Activated T-cell treated with anti-CD3 and anti-CD28 coated beads, Interleukin-2, amount 50 U/mL, for 24 hours (primary cell): Measurements from ENCODE around the gene RNF133.

ENCODE experiments used
- DNase-seq: peaks from one replicate; pipeline ENCODE4 v3.0.0-alpha.2; 2020
- H3K27ac Mint-ChIP-seq: 2 replicates; pipeline ENCODE4 v1.8.0; 2020; ENCODE audit warnings: mild to moderate bottlenecking, mixed read lengths
- H3K27me3 Mint-ChIP-seq: 2 replicates; pipeline ENCODE4 v1.8.0; 2020; ENCODE audit warnings: mixed read lengths
- H3K36me3 Mint-ChIP-seq: 2 replicates; pipeline ENCODE4 v1.8.0; 2020; ENCODE audit warnings: low read depth, mixed read lengths
- H3K4me1 Mint-ChIP-seq: 2 replicates; pipeline ENCODE4 v1.8.0; 2020; ENCODE audit warnings: low read depth, mixed read lengths
- H3K4me3 Mint-ChIP-seq: 2 replicates; pipeline ENCODE4 v1.8.0; 2020; ENCODE audit warnings: mild to moderate bottlenecking, moderate library complexity, mixed read lengths
- H3K9me3 Mint-ChIP-seq: 2 replicates; pipeline ENCODE4 v1.8.0; 2020; ENCODE audit warnings: mixed read lengths

The RNF133 gene

GRCh38 chr7:122699017-122699416, at the start of gene RNF133:
RNF133 (minus strand) TSS chr7:122699117; CDS start chr7:122698918, 199 bp downstream.
- Mint-ChIP-seq H3K27ac (no peak within 1 kb of the TSS), H3K4me1 (no peaks in the 10 kb centered on the region), H3K9me3 (peaks cover 18% of the 10 kb centered on the region), H3K36me3 (no peaks in the 10 kb centered on the region), H3K4me3 (no peak within 1 kb of the TSS), H3K27me3 (no peaks in the 10 kb centered on the region)
- DNase-seq = no peak

- DNase-seq = no peak
- H3K9me3 Mint-ChIP-seq = peaks cover 9% of the 10 kb centered on the region
- no peak overlapping the region for H3K27ac Mint-ChIP-seq
- H3K36me3 Mint-ChIP-seq = no peaks in the 10 kb centered on the region
- no peaks in the 10 kb centered on the region for H3K4me1 Mint-ChIP-seq
- H3K4me3 Mint-ChIP-seq = no peak overlapping the region
- no peaks in the 10 kb centered on the region for H3K27me3 Mint-ChIP-seq
These were observed 49.3 kb upstream of the RNF133 start for GRCh38 chr7:122748195-122748594.

GRCh38 chr7:122746948-122747347, 48.0 kb upstream of the RNF133 start:
- Mint-ChIP-seq H3K27me3 (no peaks in the 10 kb centered on the region), H3K36me3 (no peaks in the 10 kb centered on the region), H3K4me1 (no peaks in the 10 kb centered on the region), H3K27ac (no peak overlapping the region), H3K9me3 (peaks cover 9% of the 10 kb centered on the region), H3K4me3 (no peak overlapping the region)
- no peak for DNase-seq

- H3K27ac Mint-ChIP-seq = no peak overlapping the region
- H3K9me3 Mint-ChIP-seq = peaks cover 9% of the 10 kb centered on the region
- DNase-seq = no peak
- no peaks in the 10 kb centered on the region for H3K4me1 Mint-ChIP-seq
- H3K27me3 Mint-ChIP-seq = no peaks in the 10 kb centered on the region
- H3K36me3 Mint-ChIP-seq = no peaks in the 10 kb centered on the region
- no peak overlapping the region for H3K4me3 Mint-ChIP-seq
These were observed 44.3 kb upstream of the RNF133 start for GRCh38 chr7:122743211-122743610.

GRCh38 chr7:122738947-122739346, 40.0 kb upstream of the RNF133 start:
- H3K27ac Mint-ChIP-seq = no peak overlapping the region
- no peaks in the 10 kb centered on the region for H3K27me3 Mint-ChIP-seq
- DNase-seq = no peak
- H3K9me3 Mint-ChIP-seq = peaks cover 4% of the 10 kb centered on the region
- H3K4me3 Mint-ChIP-seq = no peak overlapping the region
- no peaks in the 10 kb centered on the region for H3K36me3 Mint-ChIP-seq
- no peaks in the 10 kb centered on the region for H3K4me1 Mint-ChIP-seq

- H3K27ac Mint-ChIP-seq = no peak overlapping the region
- H3K36me3 Mint-ChIP-seq = no peaks in the 10 kb centered on the region
- DNase-seq = no peak
- H3K4me3 Mint-ChIP-seq = no peak overlapping the region
- peaks cover 9% of the 10 kb centered on the region for H3K9me3 Mint-ChIP-seq
- no peaks in the 10 kb centered on the region for H3K4me1 Mint-ChIP-seq
- H3K27me3 Mint-ChIP-seq = no peaks in the 10 kb centered on the region
These were observed 37.3 kb upstream of the RNF133 start for GRCh38 chr7:122736183-122736582.

- Mint-ChIP-seq H3K27ac (no peak overlapping the region), H3K4me1 (no peaks in the 10 kb centered on the region), H3K36me3 (no peaks in the 10 kb centered on the region), H3K27me3 (no peaks in the 10 kb centered on the region), H3K4me3 (no peak overlapping the region), H3K9me3 (peaks cover 15% of the 10 kb centered on the region)
- no peak for DNase-seq
These were observed 28.8 kb upstream of the RNF133 start for GRCh38 chr7:122727759-122728158.

GRCh38 chr7:122727354-122727753, 28.4 kb upstream of the RNF133 start:
- H3K4me3 Mint-ChIP-seq = no peak overlapping the region
- no peak overlapping the region for H3K27ac Mint-ChIP-seq
- no peaks in the 10 kb centered on the region for H3K4me1 Mint-ChIP-seq
- H3K27me3 Mint-ChIP-seq = no peaks in the 10 kb centered on the region
- peaks cover 15% of the 10 kb centered on the region for H3K9me3 Mint-ChIP-seq
- no peak for DNase-seq
- no peaks in the 10 kb centered on the region for H3K36me3 Mint-ChIP-seq

GRCh38 chr7:122726881-122727280, 28.0 kb upstream of the RNF133 start:
- peaks cover 15% of the 10 kb centered on the region for H3K9me3 Mint-ChIP-seq
- H3K27me3 Mint-ChIP-seq = no peaks in the 10 kb centered on the region
- DNase-seq = no peak
- H3K4me1 Mint-ChIP-seq = no peaks in the 10 kb centered on the region
- no peaks in the 10 kb centered on the region for H3K36me3 Mint-ChIP-seq
- no peak overlapping the region for H3K4me3 Mint-ChIP-seq
- H3K27ac Mint-ChIP-seq = no peak overlapping the region

GRCh38 chr7:122724366-122724765, 25.4 kb upstream of the RNF133 start:
- H3K4me3 Mint-ChIP-seq = no peak overlapping the region
- no peak overlapping the region for H3K27ac Mint-ChIP-seq
- H3K27me3 Mint-ChIP-seq = no peaks in the 10 kb centered on the region
- DNase-seq = no peak
- H3K9me3 Mint-ChIP-seq = peaks cover 11% of the 10 kb centered on the region
- H3K4me1 Mint-ChIP-seq = no peaks in the 10 kb centered on the region
- no peaks in the 10 kb centered on the region for H3K36me3 Mint-ChIP-seq

- H3K4me1 Mint-ChIP-seq = no peaks in the 10 kb centered on the region
- DNase-seq = no peak
- no peak overlapping the region for H3K27ac Mint-ChIP-seq
- no peak overlapping the region for H3K4me3 Mint-ChIP-seq
- no peaks in the 10 kb centered on the region for H3K27me3 Mint-ChIP-seq
- no peaks in the 10 kb centered on the region for H3K9me3 Mint-ChIP-seq
- H3K36me3 Mint-ChIP-seq = no peaks in the 10 kb centered on the region
These were observed 20.2 kb upstream of the RNF133 start for GRCh38 chr7:122719010-122719578.

GRCh38 chr7:122717356-122718089, 18.6 kb upstream of the RNF133 start:
- H3K4me1 Mint-ChIP-seq = no peaks in the 10 kb centered on the region
- H3K36me3 Mint-ChIP-seq = no peaks in the 10 kb centered on the region
- no peaks in the 10 kb centered on the region for H3K9me3 Mint-ChIP-seq
- H3K27me3 Mint-ChIP-seq = no peaks in the 10 kb centered on the region
- DNase-seq = no peak
- no peak overlapping the region for H3K27ac Mint-ChIP-seq
- no peak overlapping the region for H3K4me3 Mint-ChIP-seq

GRCh38 chr7:122715183-122715582, 16.3 kb upstream of the RNF133 start:
- Mint-ChIP-seq H3K9me3 (no peaks in the 10 kb centered on the region), H3K27ac (no peak overlapping the region), H3K27me3 (no peaks in the 10 kb centered on the region), H3K36me3 (no peaks in the 10 kb centered on the region), H3K4me3 (no peak overlapping the region), H3K4me1 (no peaks in the 10 kb centered on the region)
- DNase-seq = no peak

- H3K9me3 Mint-ChIP-seq = peaks cover 2% of the 10 kb centered on the region
- H3K27ac Mint-ChIP-seq = no peak overlapping the region
- H3K4me3 Mint-ChIP-seq = no peak overlapping the region
- H3K27me3 Mint-ChIP-seq = no peaks in the 10 kb centered on the region
- H3K4me1 Mint-ChIP-seq = no peaks in the 10 kb centered on the region
- no peaks in the 10 kb centered on the region for H3K36me3 Mint-ChIP-seq
- no peak for DNase-seq
These were observed 12.0 kb upstream of the RNF133 start for GRCh38 chr7:122710916-122711315.

GRCh38 chr7:122709930-122710646, 11.2 kb upstream of the RNF133 start:
- Mint-ChIP-seq H3K4me1 (no peaks in the 10 kb centered on the region), H3K9me3 (peaks cover 3% of the 10 kb centered on the region), H3K36me3 (no peaks in the 10 kb centered on the region), H3K27ac (no peak overlapping the region), H3K4me3 (no peak overlapping the region), H3K27me3 (no peaks in the 10 kb centered on the region)
- DNase-seq = no peak
